Embryonic facial prominence (tissue), 1 donor: ENCODE results near the gene TMEM218.

Experiments used
- DNase-seq: peaks from one replicate; pipeline ENCODE4 v3.0.0-alpha.2; 2016; ENCODE audit errors: extremely low spot score

TMEM218 gene

GRCh38 chr11:125075900-125076317 is 35.5 kb downstream of the TMEM218 start:
- DNase-seq, result no peak

- DNase-seq, result no peak
Observed at GRCh38 chr11:125075242-125075625, 36.2 kb downstream of the TMEM218 start.

- no peak for DNase-seq
Observed at GRCh38 chr11:125074511-125075241, 36.8 kb downstream of the TMEM218 start.

GRCh38 chr11:125073616-125074483 is 37.6 kb downstream of the TMEM218 start:
- no peak for DNase-seq

GRCh38 chr11:125072961-125073590 is 38.4 kb downstream of the TMEM218 start:
- DNase-seq, result no peak

GRCh38 chr11:125072218-125072960 is 39.0 kb downstream of the TMEM218 start:
- no peak for DNase-seq

- DNase-seq, result no peak
Observed at GRCh38 chr11:125071846-125072217, 39.6 kb downstream of the TMEM218 start.

- DNase-seq, result no peak
Observed at GRCh38 chr11:125071435-125071834, 40.0 kb downstream of the TMEM218 start.

- DNase-seq, result no peak
Observed at GRCh38 chr11:125070699-125071254, 40.6 kb downstream of the TMEM218 start.

GRCh38 chr11:125069796-125070195 is 41.6 kb downstream of the TMEM218 start:
- no peak for DNase-seq

GRCh38 chr11:125069008-125069407 is 42.4 kb downstream of the TMEM218 start:
- no peak for DNase-seq

- DNase-seq, result no peak
Observed at GRCh38 chr11:125068368-125068767, 43.1 kb downstream of the TMEM218 start.

GRCh38 chr11:125064070-125064469 is 47.4 kb downstream of the TMEM218 start:
- DNase-seq, result no peak

- DNase-seq, result no peak
Observed at GRCh38 chr11:125063429-125064043, 47.9 kb downstream of the TMEM218 start.

GRCh38 chr11:125062931-125063428 is 48.4 kb downstream of the TMEM218 start, which contains the start of gene SLC37A2:
SLC37A2 (plus strand) TSS chr11:125063305; CDS start chr11:125063368, 63 bp downstream.
- no peak for DNase-seq

GRCh38 chr11:125062218-125062930 is 49.1 kb downstream of the TMEM218 start:
- no peak for DNase-seq

GRCh38 chr11:125061281-125061680 is 50.1 kb downstream of the TMEM218 start:
- DNase-seq, result no peak

GRCh38 chr11:125057693-125058016 is 53.8 kb downstream of the TMEM218 start:
- no peak for DNase-seq

GRCh38 chr11:125056931-125057692 is 54.3 kb downstream of the TMEM218 start:
- no peak for DNase-seq
